Motor neuron (in vitro differentiated cells): ENCODE data around the gene LDLRAD4. TPM values are rescaled to one million over a fixed set of nuclear protein-coding genes. Genes with fewer than 3 reads are reported as not detected.

Experiments
- ATAC-seq, 8 experiments: fragments of 200-7000 bp; cut with Tn5 transposase; replicated peaks in 6 of 8; 2 replicates each; pipeline ENCODE4 v1.8.0; 2021; ENCODE audit warnings: mild to moderate bottlenecking in 8 of 8, moderate library complexity in 8 of 8
- H3K27ac ChIP-seq, 2 donors: fragments of 250-450 bp; sonication (Bioruptor Pico); 2 replicates each; pipeline ENCODE4 v1.9.0; 2021; ENCODE audit warnings: antibody characterized with exemption in 2 of 2, mild to moderate bottlenecking in 2 of 2, moderate library complexity in 1 of 2
- H3K4me1 ChIP-seq, 2 donors: fragments of 250-450 bp; sonication (Bioruptor Pico); replicated peaks in 1 of 2; 2 replicates each; pipeline ENCODE4 v1.6.1; 2021; ENCODE audit warnings: antibody characterized with exemption in 2 of 2, mild to moderate bottlenecking in 2 of 2, moderate library complexity in 1 of 2
- H3K4me3 ChIP-seq, 5 donors: fragments of 250-450 bp; sonication (Bioruptor Pico); 2 replicates each; pipeline ENCODE4 v1.9.0; 2021; ENCODE audit warnings: antibody characterized with exemption in 5 of 5, mild to moderate bottlenecking in 5 of 5, moderate library complexity in 4 of 5
- WGBS, 10 experiments: fragments of 450-650 bp; shearing (Covaris generic); methylation state at CpG; one replicate each; pipeline ENCODE4 v1.0.0; 2022; 5-methylcytosine and 5-hydroxymethylcytosine counted together
- in situ Hi-C, 9 experiments: fragments of 400-800 bp; cut with MboI; loops; one replicate each; pipeline ENCODE4 v1.15.0; 2021; ENCODE audit warnings: low sequenced_read_pairs in 9 of 9, low pct_unique_long_range_greater_than_20kb in 2 of 9; ENCODE audit not compliant: unreplicated experiment in 9 of 9
- total RNA-seq, 8 experiments: library from RNA; unstranded; fragments of 300-600 nt; gene quantifications; 2 replicates each; pipeline versions ENCODE4 v1.2.3 to v1.2.4, GENCODE V29; 2022

Gene LDLRAD4
- total RNA-seq, 8 experiments from 2014 or later, result 0.25 to 39.8 (median 1.8) TPM

- in situ Hi-C loops, result no loop called here
- no peak overlapping the region for H3K4me3 ChIP-seq
- no peaks in the 10 kb centered on the region for H3K4me1 ChIP-seq
- WGBS, 10 experiments, result 62 to 82% (median 75%) methylated on average over 1 to 5 of the region's 7 CpGs; no CpG with 5 or more reads in 4 of the 10 experiments
- no peak overlapping the region for H3K27ac ChIP-seq
- peak in 5 of 8 experiments; percentile 13 to 82 (median 45) for ATAC-seq
These were observed 48.9 kb downstream of the LDLRAD4 start for GRCh38 chr18:13267431-13267873.

GRCh38 chr18:13268158-13269012 lies 49.8 kb downstream of the LDLRAD4 start:
- 22 to 100% (median 50%) methylated on average over 1 to 9 of the region's 9 CpGs for WGBS, 10 experiments
- no peak for ATAC-seq
- no peaks in the 10 kb centered on the region for H3K4me1 ChIP-seq
- H3K27ac ChIP-seq, result no peak overlapping the region
- in situ Hi-C loops, result no loop called here
- no peak overlapping the region for H3K4me3 ChIP-seq

- H3K4me3 ChIP-seq, result no peak overlapping the region
- ATAC-seq, result no peak
- no peaks in the 10 kb centered on the region for H3K4me1 ChIP-seq
- in situ Hi-C loops, result no loop called here
- 77 to 100% (median 94%) methylated on average over 1 of the region's 1 CpG; no CpG with 5 or more reads in 2 of the 10 experiments for WGBS, 10 experiments
- no peak overlapping the region for H3K27ac ChIP-seq
These were observed 50.4 kb downstream of the LDLRAD4 start for GRCh38 chr18:13269013-13269280.

- in situ Hi-C loops, result no loop called here
- H3K4me1 ChIP-seq, result no peaks in the 10 kb centered on the region
- ATAC-seq, result no peak
- WGBS, 10 experiments, result 17 to 86% (median 78%) methylated on average over 1 to 10 of the region's 10 CpGs; no CpG with 5 or more reads in 1 of the 10 experiments
- H3K4me3 ChIP-seq, result no peak overlapping the region
- no peak overlapping the region for H3K27ac ChIP-seq
These were observed 51.0 kb downstream of the LDLRAD4 start for GRCh38 chr18:13269521-13270011.

- 20 to 100% (median 91%) methylated on average over 1 to 11 of the region's 11 CpGs; no CpG with 5 or more reads in 1 of the 10 experiments for WGBS, 10 experiments
- H3K4me1 ChIP-seq, result no peaks in the 10 kb centered on the region
- in situ Hi-C loops, result no loop called here
- peak in 2 of 8 experiments; percentile 30 to 74 for ATAC-seq
- H3K27ac ChIP-seq, result no peak overlapping the region
- no peak overlapping the region for H3K4me3 ChIP-seq
These were observed 51.8 kb downstream of the LDLRAD4 start for GRCh38 chr18:13270279-13270855.

GRCh38 chr18:13271302-13271911 lies 52.8 kb downstream of the LDLRAD4 start:
- Histone ChIP-seq H3K27ac (no peak overlapping the region), H3K4me1 (no peaks in the 10 kb centered on the region), H3K4me3 (no peak overlapping the region)
- no peak for ATAC-seq
- in situ Hi-C loops, result no loop called here
- WGBS, 10 experiments, result 57 to 100% (median 95%) methylated on average over 1 to 11 of the region's 16 CpGs; no CpG with 5 or more reads in 1 of the 10 experiments

GRCh38 chr18:13272416-13272815 lies 53.9 kb downstream of the LDLRAD4 start:
- no peak overlapping the region for H3K27ac ChIP-seq
- H3K4me1 ChIP-seq, result no peaks in the 10 kb centered on the region
- in situ Hi-C loops, result no loop called here
- 69 to 100% (median 79%) methylated on average over 1 to 10 of the region's 14 CpGs; no CpG with 5 or more reads in 4 of the 10 experiments for WGBS, 10 experiments
- no peak for ATAC-seq
- H3K4me3 ChIP-seq, result no peak overlapping the region

GRCh38 chr18:13273800-13274199 lies 55.2 kb downstream of the LDLRAD4 start:
- no peaks in the 10 kb centered on the region for H3K4me1 ChIP-seq
- 78 to 93% methylated on average over 3 to 8 of the region's 9 CpGs; no CpG with 5 or more reads in 8 of the 10 experiments for WGBS, 10 experiments
- no peak for ATAC-seq
- in situ Hi-C loops, result no loop called here
- H3K27ac ChIP-seq, result no peak overlapping the region
- no peak overlapping the region for H3K4me3 ChIP-seq

- Histone ChIP-seq H3K27ac (no peak overlapping the region), H3K4me1 (no peaks in the 10 kb centered on the region), H3K4me3 (no peak overlapping the region)
- in situ Hi-C loops, result no loop called here
- no peak for ATAC-seq
These were observed 56.5 kb downstream of the LDLRAD4 start for GRCh38 chr18:13275075-13275474.

- H3K4me3 ChIP-seq, result no peak overlapping the region
- ATAC-seq, result no peak
These were observed 58.3 kb downstream of the LDLRAD4 start for GRCh38 chr18:13276530-13277520.

GRCh38 chr18:13278062-13278630 lies 59.6 kb downstream of the LDLRAD4 start:
- ATAC-seq, result no peak
- no peak overlapping the region for H3K4me3 ChIP-seq
- H3K4me1 ChIP-seq, result peaks cover 0 to 4% of the 10 kb centered on the region in 2 donors
- H3K27ac ChIP-seq, result no peak overlapping the region
- in situ Hi-C loops, result no loop called here
- WGBS, 10 experiments, result 58 to 100% (median 95%) methylated on average over 1 to 9 of the region's 10 CpGs; no CpG with 5 or more reads in 1 of the 10 experiments

More at GRCh38 chr18:13276530-13277520, 58.3 kb downstream of the LDLRAD4 start:
- WGBS, 10 experiments, result 67 to 100% (median 85%) methylated on average over 1 to 10 of the region's 23 CpGs; no CpG with 5 or more reads in 2 of the 10 experiments
- in situ Hi-C loops, result no loop called here
- Histone ChIP-seq H3K27ac (no peak overlapping the region), H3K4me1 (peaks cover 0 to 4% of the 10 kb centered on the region in 2 donors)
